Measurements from ENCODE around the gene VAPB. TPM values are rescaled to one million over a fixed set of nuclear protein-coding genes. Genes with fewer than 3 reads are reported as not detected.

The VAPB gene
- total RNA-seq, 1 experiment from 2014 or later: 65.1 TPM

GRCh38 chr20:58461899-58462298, 72.9 kb downstream of the VAPB start:
- no peak overlapping the region for H4K91ac ChIP-seq (ENCODE audit: insufficient read length, low read depth, low read length)
- no CpG with 5 or more reads among the region's 6 CpGs for WGBS (ENCODE audit: extremely low coverage, insufficient read length, low lambda C conversion rate)
- Mint-ChIP-seq H3K9me3 (peaks cover 2 to 6% of the 10 kb centered on the region in 2 experiments; a peak in 3 of 5 replicates), H3K27ac (peak overlapping the region in 1 of 3 experiments; percentile 23; a peak in 1 of 7 replicates), H3K27me3 (ENCODE audit: low read depth) (no peaks in the 10 kb centered on the region), H3K4me3 (no peak overlapping the region), H3K4me1 (peaks cover 12 to 14% of the 10 kb centered on the region in 2 experiments), H3K36me3 (ENCODE audit: insufficient read depth in 1 of 3, low read depth in 3 of 3) (peaks cover 3 to 7% (median 5%) of the 10 kb centered on the region in 3 experiments; a peak in 3 of 7 replicates)
- no peak overlapping the region for H3K14ac ChIP-seq (ENCODE audit: insufficient read depth, low read length)
- H3K79me2 ChIP-seq (ENCODE audit: insufficient read depth, low read length): no peaks in the 10 kb centered on the region
- H2BK20ac ChIP-seq (ENCODE audit: low read depth, low read length, poor library complexity, severe bottlenecking): no peak overlapping the region
- H2AK5ac ChIP-seq (ENCODE audit: insufficient read length, low read length): no peak overlapping the region
- H3T11ph ChIP-seq (ENCODE audit: low read length): no peak overlapping the region
- H3K27ac ChIP-seq (ENCODE audit: insufficient read length, low read depth, low read length): no peak overlapping the region
- no peak overlapping the region for H3K18ac ChIP-seq (ENCODE audit: insufficient read length, low read depth, low read length)
- H3K23me2 ChIP-seq (ENCODE audit: insufficient read length, low read depth, low read length, poor library complexity, severe bottlenecking): no peaks in the 10 kb centered on the region
- no peak overlapping the region for H2BK5ac ChIP-seq (ENCODE audit: insufficient read length, low read length)
- no peak overlapping the region for H4K8ac ChIP-seq (replicated peaks; ENCODE audit: insufficient read length, low read depth, low read length)
- no peaks in the 10 kb centered on the region for H4K20me1 ChIP-seq (ENCODE audit: control insufficient read depth, insufficient read depth, insufficient read length)
- no peak overlapping the region for H2BK120ac ChIP-seq (ENCODE audit: low read depth, low read length, poor library complexity, severe bottlenecking)
- H3K4ac ChIP-seq (ENCODE audit: low read depth, low read length): no peak overlapping the region
- H3K23ac ChIP-seq (ENCODE audit: insufficient read length, low read depth, low read length): no peak overlapping the region
- no peak overlapping the region for H2BK15ac ChIP-seq (ENCODE audit: low read depth, low read length)
- H3K9ac ChIP-seq (ENCODE audit: extremely low read depth, insufficient read length, low read length): no peak overlapping the region
- DNase-seq: no peak
- no peak overlapping the region for H3K56ac ChIP-seq (ENCODE audit: insufficient read length, low read depth, low read length)
- H3K4me2 ChIP-seq (ENCODE audit: insufficient read depth, insufficient read length, low read length): no peak overlapping the region
- no peaks in the 10 kb centered on the region for H3K27me3 ChIP-seq (ENCODE audit: insufficient read depth, low read length)
- no peaks in the 10 kb centered on the region for H3K4me1 ChIP-seq (ENCODE audit: insufficient read depth, low read length)
- no peak overlapping the region for H2AFZ ChIP-seq (ENCODE audit: low read length)
- TF ChIP-seq CTCF (conservative IDR thresholded peaks at IDR 0.05): no peak
- H2BK12ac ChIP-seq (ENCODE audit: insufficient read length, low read depth, low read length): no peak overlapping the region
- no peak overlapping the region for H4K5ac ChIP-seq (ENCODE audit: insufficient read length, low read depth, low read length)
- no peaks in the 10 kb centered on the region for H3K79me1 ChIP-seq (ENCODE audit: insufficient read depth, low read depth, low read length, poor library complexity, severe bottlenecking)
- no peaks in the 10 kb centered on the region for H3K9me3 ChIP-seq (ENCODE audit: control insufficient read depth, low read depth, low read length)
